HL-60 (cell line): Measurements from ENCODE around the gene FZR1.

Experiments used
- DNase-seq, 2 experiments: peaks; one replicate each; pipeline ENCODE4 v3.0.0-alpha.2; 2010 to 2020; ENCODE audit warnings: low read depth in 1 of 2, low spot score in 1 of 2
- H3K27ac ChIP-seq: fragments of 250-450 bp; sonication (Bioruptor Pico); replicated peaks from 2 replicates; pipeline ENCODE4 v1.5.1; 2020; ENCODE audit warnings: mild to moderate bottlenecking, moderate library complexity
- H3K27me3 ChIP-seq: fragments of 250-450 bp; sonication (Bioruptor Pico); 2 replicates; pipeline ENCODE4 v1.5.1; 2021; ENCODE audit warnings: mild to moderate bottlenecking, moderate library complexity; ENCODE audit not compliant: insufficient read depth, poor library complexity, severe bottlenecking
- H3K4me3 ChIP-seq: replicated peaks from 2 replicates; pipeline ENCODE4 v1.5.1; 2011; ENCODE audit warnings: mild to moderate bottlenecking, control low read depth, low read length; ENCODE audit not compliant: insufficient read depth
- GABPA ChIP-seq: IDR thresholded peaks from 2 replicates; pipeline ENCODE4 v1.6.1; 2012; ENCODE audit warnings: low read depth
- POLR2AphosphoS5 ChIP-seq: IDR thresholded peaks from 2 replicates; pipeline ENCODE4 v1.6.1; 2012; ENCODE audit warnings: low read depth
- SPI1 ChIP-seq: IDR thresholded peaks from 2 replicates; pipeline ENCODE4 v1.6.1; 2012; ENCODE audit warnings: low read depth, mild to moderate bottlenecking, borderline replicate concordance
- TF ChIP-seq, protein P1 (sequence below): IDR thresholded peaks from 2 replicates; pipeline ENCODE4 v1.6.1; 2012; ENCODE audit warnings: low read depth; ENCODE audit not compliant: insufficient replicate concordance
- TF ChIP-seq, protein P2 (sequence below): IDR thresholded peaks from one replicate; pipeline ENCODE4 v1.5.1; 2011; ENCODE audit warnings: low read length, control low read depth, inconsistent platforms; ENCODE audit not compliant: insufficient read depth

FZR1 gene

DNA sequence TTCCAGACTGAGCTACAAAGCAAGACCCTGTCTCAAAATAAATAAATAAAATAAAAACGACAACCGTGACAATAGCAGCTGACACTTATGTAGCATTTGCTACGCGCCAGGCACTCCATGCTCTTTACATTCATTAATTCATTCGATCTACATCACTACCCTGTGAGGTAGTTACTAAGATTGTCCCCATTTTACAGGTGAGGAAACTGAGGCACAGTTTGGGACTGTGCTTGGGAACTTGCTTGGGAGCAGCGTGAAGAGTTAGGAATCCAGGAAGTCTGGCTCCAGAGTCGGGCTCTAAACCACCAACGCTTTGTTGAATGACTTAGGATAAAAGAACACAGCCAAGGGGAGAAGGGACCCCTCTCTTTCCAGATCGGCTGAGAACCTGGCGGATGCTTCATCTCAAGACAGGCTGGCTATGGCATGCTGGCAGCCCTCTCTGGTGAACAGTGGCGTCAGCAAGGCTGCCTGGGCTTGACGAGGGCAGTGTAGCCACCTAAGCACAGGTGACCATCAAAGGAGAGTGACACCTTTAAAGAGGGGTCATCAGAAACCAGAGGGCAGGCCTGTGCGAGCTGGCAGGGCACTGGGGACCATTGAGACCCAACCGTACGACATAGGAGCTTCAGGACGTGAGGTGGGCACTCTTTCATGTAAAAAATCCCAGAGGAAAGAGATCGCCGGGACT lies 6.2 kb upstream of the FZR1 start:
- no peak for TF ChIP-seq POLR2AphosphoS5
- TF ChIP-seq, protein P1, sequence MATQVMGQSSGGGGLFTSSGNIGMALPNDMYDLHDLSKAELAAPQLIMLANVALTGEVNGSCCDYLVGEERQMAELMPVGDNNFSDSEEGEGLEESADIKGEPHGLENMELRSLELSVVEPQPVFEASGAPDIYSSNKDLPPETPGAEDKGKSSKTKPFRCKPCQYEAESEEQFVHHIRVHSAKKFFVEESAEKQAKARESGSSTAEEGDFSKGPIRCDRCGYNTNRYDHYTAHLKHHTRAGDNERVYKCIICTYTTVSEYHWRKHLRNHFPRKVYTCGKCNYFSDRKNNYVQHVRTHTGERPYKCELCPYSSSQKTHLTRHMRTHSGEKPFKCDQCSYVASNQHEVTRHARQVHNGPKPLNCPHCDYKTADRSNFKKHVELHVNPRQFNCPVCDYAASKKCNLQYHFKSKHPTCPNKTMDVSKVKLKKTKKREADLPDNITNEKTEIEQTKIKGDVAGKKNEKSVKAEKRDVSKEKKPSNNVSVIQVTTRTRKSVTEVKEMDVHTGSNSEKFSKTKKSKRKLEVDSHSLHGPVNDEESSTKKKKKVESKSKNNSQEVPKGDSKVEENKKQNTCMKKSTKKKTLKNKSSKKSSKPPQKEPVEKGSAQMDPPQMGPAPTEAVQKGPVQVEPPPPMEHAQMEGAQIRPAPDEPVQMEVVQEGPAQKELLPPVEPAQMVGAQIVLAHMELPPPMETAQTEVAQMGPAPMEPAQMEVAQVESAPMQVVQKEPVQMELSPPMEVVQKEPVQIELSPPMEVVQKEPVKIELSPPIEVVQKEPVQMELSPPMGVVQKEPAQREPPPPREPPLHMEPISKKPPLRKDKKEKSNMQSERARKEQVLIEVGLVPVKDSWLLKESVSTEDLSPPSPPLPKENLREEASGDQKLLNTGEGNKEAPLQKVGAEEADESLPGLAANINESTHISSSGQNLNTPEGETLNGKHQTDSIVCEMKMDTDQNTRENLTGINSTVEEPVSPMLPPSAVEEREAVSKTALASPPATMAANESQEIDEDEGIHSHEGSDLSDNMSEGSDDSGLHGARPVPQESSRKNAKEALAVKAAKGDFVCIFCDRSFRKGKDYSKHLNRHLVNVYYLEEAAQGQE: no peak
- TF ChIP-seq, protein P2, sequence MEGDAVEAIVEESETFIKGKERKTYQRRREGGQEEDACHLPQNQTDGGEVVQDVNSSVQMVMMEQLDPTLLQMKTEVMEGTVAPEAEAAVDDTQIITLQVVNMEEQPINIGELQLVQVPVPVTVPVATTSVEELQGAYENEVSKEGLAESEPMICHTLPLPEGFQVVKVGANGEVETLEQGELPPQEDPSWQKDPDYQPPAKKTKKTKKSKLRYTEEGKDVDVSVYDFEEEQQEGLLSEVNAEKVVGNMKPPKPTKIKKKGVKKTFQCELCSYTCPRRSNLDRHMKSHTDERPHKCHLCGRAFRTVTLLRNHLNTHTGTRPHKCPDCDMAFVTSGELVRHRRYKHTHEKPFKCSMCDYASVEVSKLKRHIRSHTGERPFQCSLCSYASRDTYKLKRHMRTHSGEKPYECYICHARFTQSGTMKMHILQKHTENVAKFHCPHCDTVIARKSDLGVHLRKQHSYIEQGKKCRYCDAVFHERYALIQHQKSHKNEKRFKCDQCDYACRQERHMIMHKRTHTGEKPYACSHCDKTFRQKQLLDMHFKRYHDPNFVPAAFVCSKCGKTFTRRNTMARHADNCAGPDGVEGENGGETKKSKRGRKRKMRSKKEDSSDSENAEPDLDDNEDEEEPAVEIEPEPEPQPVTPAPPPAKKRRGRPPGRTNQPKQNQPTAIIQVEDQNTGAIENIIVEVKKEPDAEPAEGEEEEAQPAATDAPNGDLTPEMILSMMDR: no peak
- TF ChIP-seq GABPA: no peak
- TF ChIP-seq SPI1: no peak
- no peak for DNase-seq
- no peaks in the 10 kb centered on the region for H3K27me3 ChIP-seq
- H3K27ac ChIP-seq: peak overlapping the region; percentile 100
- H3K4me3 ChIP-seq: peak overlapping the region; percentile 99

DNA sequence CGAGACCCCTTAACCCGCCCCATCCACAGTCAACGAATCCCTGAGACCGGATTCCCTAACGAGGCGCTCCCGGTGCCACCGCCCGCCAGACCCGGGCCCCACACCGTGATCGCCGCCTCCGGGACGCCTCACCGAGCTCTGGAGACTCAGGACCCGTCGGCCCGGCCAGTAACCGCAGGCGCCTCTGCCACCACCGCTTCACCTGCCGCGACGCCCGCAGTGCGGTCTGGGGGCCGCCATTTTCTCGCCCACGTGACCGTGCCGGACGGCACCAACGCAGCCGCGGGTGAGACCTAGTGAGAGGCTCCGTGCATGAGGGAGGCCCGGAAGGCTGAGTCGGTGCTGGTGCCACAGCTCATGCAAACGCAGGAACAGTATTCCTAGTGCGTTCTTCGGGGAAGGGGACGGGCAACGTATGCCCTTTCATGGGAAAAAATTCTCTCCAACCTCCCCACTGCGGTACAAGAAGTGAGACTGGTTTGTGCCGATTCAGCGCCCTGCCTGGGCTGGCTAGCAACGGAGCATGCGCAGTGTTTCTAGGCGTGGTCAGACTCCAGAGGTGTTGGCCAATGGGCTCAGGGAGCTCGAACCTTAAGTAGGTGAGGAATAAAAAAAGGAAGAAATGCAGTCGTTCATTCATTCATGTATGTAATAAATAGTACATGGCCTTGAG lies 5.5 kb upstream of the FZR1 start, which contains the start of gene DOHH:
Gene DOHH (minus strand): TSS at position 246 of the 673 bp plus-strand sequence. CDS start 3,860 bp downstream, outside the sequence.
- Histone ChIP-seq H3K27me3 (no peaks in the 10 kb centered on the region), H3K4me3 (peak within 1 kb of the TSS; percentile 99), H3K27ac (peak within 1 kb of the TSS; percentile 100)
- peak; percentile 97 for DNase-seq
- TF ChIP-seq, protein P1: peak; percentile 76
- no peak for TF ChIP-seq SPI1
- no peak for TF ChIP-seq GABPA
- TF ChIP-seq, protein P2: no peak
- peak; percentile 90 for TF ChIP-seq POLR2AphosphoS5

DNA sequence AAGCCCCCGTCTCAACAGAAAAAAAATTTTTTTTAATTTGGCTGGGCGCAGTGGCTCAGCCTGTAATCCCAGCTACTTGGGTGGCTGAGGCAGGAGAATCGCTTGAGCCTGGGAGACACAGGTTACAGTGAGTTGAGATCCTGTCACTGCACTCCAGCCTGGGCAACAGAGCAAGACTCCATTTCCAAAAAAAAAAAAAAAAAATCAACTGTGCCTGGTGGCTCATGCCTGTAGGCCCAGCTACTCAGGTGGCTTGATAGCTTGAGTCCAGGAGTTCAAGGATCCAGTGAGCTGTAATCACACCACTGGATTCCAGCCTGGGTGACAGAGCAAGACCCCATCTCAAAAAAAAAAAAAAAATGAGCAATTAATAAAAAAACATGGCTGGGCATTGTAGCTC lies 4.3 kb upstream of the FZR1 start:
- Histone ChIP-seq H3K27me3 (no peaks in the 10 kb centered on the region), H3K27ac (no peak overlapping the region), H3K4me3 (no peak overlapping the region)
- no peak for DNase-seq
- no peak for TF ChIP-seq SPI1

DNA sequence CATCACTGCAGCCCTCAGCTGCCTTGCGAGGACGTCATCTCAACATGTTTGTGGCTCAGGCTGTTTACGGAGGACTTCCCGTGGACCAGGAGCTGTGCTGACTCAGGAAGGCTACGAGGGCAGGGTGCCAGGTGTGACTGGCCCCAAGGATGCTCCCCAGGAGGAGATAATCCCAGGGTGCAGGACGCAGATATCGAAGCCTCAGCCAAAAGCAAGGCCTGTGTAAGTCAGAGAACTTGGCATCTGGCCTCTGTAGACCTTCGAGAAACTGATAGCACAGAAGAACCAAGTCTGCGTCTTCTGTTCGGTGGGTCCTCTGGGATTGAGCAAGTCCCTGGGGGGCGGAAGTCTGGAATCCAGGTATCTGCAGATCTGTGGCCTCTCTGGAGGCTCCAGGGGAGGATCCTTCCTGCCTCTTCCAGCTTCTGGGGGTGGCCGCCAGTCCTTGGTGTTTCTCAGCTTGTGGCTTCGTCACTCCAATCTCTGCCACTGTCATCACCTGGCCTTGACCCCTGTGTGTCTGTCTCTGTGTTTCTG lies 3.0 kb upstream of the FZR1 start:
- no peak overlapping the region for H3K27ac ChIP-seq
- H3K27me3 ChIP-seq: no peaks in the 10 kb centered on the region
- no peak overlapping the region for H3K4me3 ChIP-seq
- no peak for DNase-seq
- no peak for TF ChIP-seq GABPA
- no peak for TF ChIP-seq SPI1
- TF ChIP-seq, protein P1: no peak
- TF ChIP-seq POLR2AphosphoS5: no peak
- TF ChIP-seq, protein P2: no peak
